Neural crest cell (in vitro differentiated cells): Measurements from ENCODE around the gene IGF1R. TPM values are rescaled to one million over a fixed set of nuclear protein-coding genes. Genes with fewer than 3 reads are reported as not detected.

Experiments
- DNase-seq: peaks from one replicate; pipeline ENCODE4 v3.0.0; 2021; ENCODE audit warnings: low read depth, mixed read lengths, low spot score
- H3K27ac Mint-ChIP-seq: one replicate; pipeline ENCODE4 v1.8.0; 2021; ENCODE audit warnings: mild to moderate bottlenecking, mixed read lengths; ENCODE audit not compliant: unreplicated experiment
- H3K27me3 Mint-ChIP-seq: 2 replicates; pipeline ENCODE4 v1.8.0; 2021; ENCODE audit warnings: low read depth, mild to moderate bottlenecking, mixed read lengths
- H3K36me3 Mint-ChIP-seq: 2 replicates; pipeline ENCODE4 v1.8.0; 2021; ENCODE audit warnings: low read depth, mild to moderate bottlenecking, mixed read lengths
- H3K4me1 Mint-ChIP-seq: 2 replicates; pipeline ENCODE4 v1.8.0; 2021; ENCODE audit warnings: mixed read lengths
- H3K4me3 Mint-ChIP-seq: one replicate; pipeline ENCODE4 v1.8.0; 2021; ENCODE audit warnings: mild to moderate bottlenecking, mixed read lengths
- H3K9me3 Mint-ChIP-seq: 2 replicates; pipeline ENCODE4 v1.8.0; 2021; ENCODE audit warnings: mixed read lengths
- CTCF ChIP-seq: fragments of 200-600 bp; sonication (generic); conservative IDR thresholded peaks from 2 replicates; pipeline ENCODE4 v1.5.0; 2021; ENCODE audit warnings: antibody characterized with exemption, mild to moderate bottlenecking
- total RNA-seq: library from RNA; stranded (reverse); gene quantifications from 2 replicates; pipeline ENCODE4 v1.2.1, GENCODE V29; 2021

The IGF1R gene
- total RNA-seq, 1 donor from 2014 or later, result 67.6 TPM

DNA sequence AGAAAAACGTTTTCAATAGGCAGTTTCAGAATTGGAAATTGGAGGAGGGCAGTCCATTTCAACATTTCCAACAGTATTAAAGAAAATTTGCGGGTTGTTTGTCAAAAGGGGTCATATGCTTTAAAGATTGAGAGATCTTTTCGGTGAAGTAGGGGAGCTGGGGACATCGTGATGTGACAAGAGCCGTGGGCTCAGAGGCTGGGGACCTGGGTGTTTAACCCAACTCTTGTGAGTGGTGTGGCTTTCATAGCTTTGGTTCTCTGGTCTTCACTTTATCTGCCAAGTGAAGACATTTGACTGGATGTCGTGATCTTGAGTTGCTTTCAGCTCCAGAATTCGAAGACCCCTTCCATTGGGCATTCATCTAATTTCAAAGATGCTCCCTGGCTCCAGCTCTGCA, 226.0 kb downstream of the IGF1R start:
- no peaks in the 10 kb centered on the region for H3K36me3 Mint-ChIP-seq
- no peak overlapping the region for H3K27ac Mint-ChIP-seq
- peak overlapping the region; percentile 12 for H3K4me3 Mint-ChIP-seq
- no peak for TF ChIP-seq CTCF
- H3K4me1 Mint-ChIP-seq, result peaks cover 42% of the 10 kb centered on the region
- no peaks in the 10 kb centered on the region for H3K9me3 Mint-ChIP-seq
- H3K27me3 Mint-ChIP-seq, result no peaks in the 10 kb centered on the region
- DNase-seq, result no peak

- no peaks in the 10 kb centered on the region for H3K9me3 Mint-ChIP-seq
- no peak for DNase-seq
- H3K4me1 Mint-ChIP-seq, result peaks cover 43% of the 10 kb centered on the region
- TF ChIP-seq CTCF, result no peak
- no peaks in the 10 kb centered on the region for H3K36me3 Mint-ChIP-seq
- H3K27me3 Mint-ChIP-seq, result no peaks in the 10 kb centered on the region
- no peak overlapping the region for H3K27ac Mint-ChIP-seq
- H3K4me3 Mint-ChIP-seq, result no peak overlapping the region
Measured at GRCh38 chr15:98874773-98875172, 226.4 kb downstream of the IGF1R start.

- H3K36me3 Mint-ChIP-seq, result no peaks in the 10 kb centered on the region
- no peaks in the 10 kb centered on the region for H3K9me3 Mint-ChIP-seq
- peak overlapping the region; percentile 37 for H3K27ac Mint-ChIP-seq
- no peak overlapping the region for H3K4me3 Mint-ChIP-seq
- DNase-seq, result no peak
- H3K27me3 Mint-ChIP-seq, result no peaks in the 10 kb centered on the region
- TF ChIP-seq CTCF, result no peak
- peaks cover 43% of the 10 kb centered on the region for H3K4me1 Mint-ChIP-seq
Measured at GRCh38 chr15:98875309-98875708, 227.0 kb downstream of the IGF1R start.

- Mint-ChIP-seq H3K27me3 (no peaks in the 10 kb centered on the region), H3K36me3 (no peaks in the 10 kb centered on the region), H3K4me3 (no peak overlapping the region), H3K9me3 (no peaks in the 10 kb centered on the region), H3K27ac (no peak overlapping the region), H3K4me1 (peaks cover 47% of the 10 kb centered on the region)
- no peak for TF ChIP-seq CTCF
- DNase-seq, result no peak
Measured at GRCh38 chr15:98876451-98877369, 228.4 kb downstream of the IGF1R start.

DNA sequence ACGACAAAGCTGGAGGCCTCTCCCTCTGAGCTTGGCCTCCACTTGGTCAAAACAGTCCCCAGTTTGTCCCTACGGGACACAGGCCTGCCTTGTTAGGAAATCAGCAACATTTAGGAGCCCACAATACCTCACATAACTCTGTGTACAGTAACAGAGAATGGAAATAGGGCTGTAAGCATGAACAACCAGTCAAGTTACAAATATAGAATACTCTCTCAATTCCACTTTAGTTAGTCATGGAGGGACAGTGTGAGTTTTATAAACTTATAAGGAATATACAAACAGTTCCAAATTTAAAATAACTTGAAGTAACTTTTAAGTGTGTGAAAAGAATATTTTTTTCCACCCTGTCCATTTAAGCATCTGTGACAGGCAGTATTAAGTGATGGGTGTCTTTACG, 229.8 kb downstream of the IGF1R start:
- Mint-ChIP-seq H3K4me1 (peaks cover 49% of the 10 kb centered on the region), H3K4me3 (no peak overlapping the region), H3K9me3 (no peaks in the 10 kb centered on the region), H3K27ac (no peak overlapping the region), H3K27me3 (no peaks in the 10 kb centered on the region), H3K36me3 (no peaks in the 10 kb centered on the region)
- TF ChIP-seq CTCF, result no peak
- DNase-seq, result no peak
